Testis (tissue), 2 donors: ENCODE results near the gene DAG1.

Source experiments
- CTCF ChIP-seq, 3 experiments: fragments of 450-650 bp in 2 of 3; fragments of 200-600 bp in 1 of 3; sonication (generic) in 1 of 3; IDR thresholded peaks; one replicate each; pipeline ENCODE4 v1.5.1; 2016 to 2019; ENCODE audit warnings: antibody characterized with exemption in 3 of 3, mild to moderate bottlenecking in 2 of 3, moderate library complexity in 1 of 3
- POLR2A ChIP-seq: fragments of 450-650 bp; IDR thresholded peaks from one replicate; pipeline ENCODE4 v1.6.1; 2017; ENCODE audit warnings: antibody characterized with exemption, mild to moderate bottlenecking, moderate library complexity

GRCh38 chr3:49553324-49553691 lies 83.2 kb downstream of the DAG1 start:
- TF ChIP-seq CTCF (IDR thresholded peaks at IDR 0.05) (no peak), POLR2A (no peak)
